DND-41 (cell line): ENCODE data around the gene TUBB3.

Experiments
- ATAC-seq: fragments of 200-7000 bp; cut with Tn5 transposase; 3 replicates; pipeline ENCODE4 v1.9.1; 2021; ENCODE audit warnings: low read depth; ENCODE audit not compliant: insufficient read depth
- DNase-seq: peaks from one replicate; pipeline ENCODE4 v3.0.0-alpha.2; 2020
- H2AFZ ChIP-seq: 2 replicates; pipeline ENCODE4 v1.6.0; 2012; ENCODE audit warnings: low read depth, low read length
- H3K27ac ChIP-seq: 2 replicates; pipeline ENCODE4 v1.5.1; 2012; ENCODE audit warnings: low read length, inconsistent platforms
- H3K27me3 ChIP-seq: fragments of 200-600 bp; sonication (generic); 2 replicates; pipeline ENCODE4 v1.6.0; 2012; ENCODE audit warnings: low read length, mild to moderate bottlenecking, inconsistent platforms; ENCODE audit not compliant: insufficient read depth, poor library complexity
- H3K36me3 ChIP-seq: 2 replicates; pipeline ENCODE4 v1.5.1; 2012; ENCODE audit warnings: low read length, inconsistent platforms; ENCODE audit not compliant: insufficient read depth
- H3K4me1 ChIP-seq: 2 replicates; pipeline ENCODE4 v1.5.1; 2012; ENCODE audit warnings: mild to moderate bottlenecking, low read length; ENCODE audit not compliant: insufficient read depth
- H3K4me2 ChIP-seq: 2 replicates; pipeline ENCODE4 v1.6.0; 2012; ENCODE audit warnings: mild to moderate bottlenecking, moderate library complexity, low read length, inconsistent platforms; ENCODE audit not compliant: insufficient read depth
- H3K4me3 ChIP-seq, 2 experiments: fragments of 200-600 bp in 1 of 2; shearing (Covaris generic) in 1 of 2; 2 replicates each; pipeline ENCODE4 v1.5.1; 2012 to 2016; ENCODE audit warnings: inconsistent platforms in 2 of 2, low read length in 2 of 2, mild to moderate bottlenecking in 2 of 2, low read depth in 1 of 2, moderate library complexity in 1 of 2
- H3K79me2 ChIP-seq: 2 replicates; pipeline ENCODE4 v1.6.0; 2012; ENCODE audit warnings: low read length, inconsistent platforms; ENCODE audit not compliant: insufficient read depth
- H3K9ac ChIP-seq: 2 replicates; pipeline ENCODE4 v1.6.0; 2012; ENCODE audit warnings: low read depth, mild to moderate bottlenecking, inconsistent platforms, low read length, moderate library complexity
- H3K9me3 ChIP-seq: 2 replicates; pipeline ENCODE4 v1.5.1; 2012; ENCODE audit warnings: low read length, moderate library complexity, mild to moderate bottlenecking, inconsistent platforms; ENCODE audit not compliant: insufficient read depth, severe bottlenecking
- H4K20me1 ChIP-seq: 2 replicates; pipeline ENCODE4 v1.6.0; 2012; ENCODE audit warnings: low read length; ENCODE audit not compliant: insufficient read depth
- CTCF ChIP-seq: IDR thresholded peaks from 2 replicates; pipeline ENCODE4 v1.5.1; 2012; ENCODE audit warnings: borderline replicate concordance, low read length, moderate library complexity, mild to moderate bottlenecking; ENCODE audit not compliant: poor library complexity, severe bottlenecking; ENCODE audit errors: extremely low read depth
- EZH2 ChIP-seq: IDR thresholded peaks from 3 replicates; pipeline ENCODE4 v1.6.1; 2012; ENCODE audit warnings: borderline replicate concordance, low read depth, mild to moderate bottlenecking, moderate library complexity, low read length, inconsistent platforms; ENCODE audit not compliant: severe bottlenecking

The TUBB3 gene

DNA sequence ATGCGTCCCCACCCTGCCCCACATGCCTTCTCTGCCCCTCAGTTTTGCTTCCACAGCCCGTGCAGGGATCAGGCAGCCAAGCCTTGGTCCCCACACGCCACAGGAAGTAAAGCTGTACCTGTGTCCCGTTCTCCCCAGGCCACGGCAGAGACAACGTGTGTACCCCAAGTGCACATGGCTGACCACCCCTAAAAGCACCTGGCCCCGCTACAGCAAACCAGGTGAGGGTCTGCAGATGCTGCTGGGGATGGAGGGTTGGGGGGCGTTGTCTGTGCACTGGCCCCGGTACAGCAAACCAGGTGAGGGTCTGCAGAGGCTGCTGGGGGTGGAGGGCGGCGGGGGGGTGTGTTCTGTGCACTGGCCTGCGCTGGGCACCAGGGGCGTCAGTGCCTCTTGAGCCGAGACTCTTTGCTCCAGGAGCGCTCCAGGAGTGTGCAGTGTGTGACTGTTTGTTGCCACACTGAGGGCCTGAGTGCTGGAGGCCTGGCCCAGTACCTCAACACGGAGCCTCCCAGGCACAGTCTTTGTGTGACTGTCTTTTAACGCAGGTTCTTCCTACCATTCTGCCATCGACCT is 31.0 kb upstream of the TUBB3 start:
- H3K4me2 ChIP-seq: no peak overlapping the region
- peaks cover 88% of the 10 kb centered on the region for H3K36me3 ChIP-seq
- no peaks in the 10 kb centered on the region for H3K27me3 ChIP-seq

GRCh38 chr16:89892635-89893034 is 30.5 kb upstream of the TUBB3 start:
- Histone ChIP-seq H4K20me1 (peaks cover 35% of the 10 kb centered on the region), H3K79me2 (peaks cover 8% of the 10 kb centered on the region), H3K27me3 (no peaks in the 10 kb centered on the region), H2AFZ (no peak overlapping the region), H3K9me3 (no peaks in the 10 kb centered on the region), H3K9ac (no peak overlapping the region), H3K4me1 (no peaks in the 10 kb centered on the region), H3K4me2 (no peak overlapping the region), H3K4me3 (no peak overlapping the region), H3K27ac (no peak overlapping the region), H3K36me3 (peaks cover 88% of the 10 kb centered on the region)
- no peak for DNase-seq
- TF ChIP-seq CTCF (no peak), EZH2 (no peak)
- ATAC-seq: no peak

More for the DNA sequence above, 31.0 kb upstream of the TUBB3 start:
- DNase-seq (no peak), ATAC-seq (no peak; the same call in 2 of the 3 replicates)
- Histone ChIP-seq H4K20me1 (peaks cover 35% of the 10 kb centered on the region), H3K27ac (no peak overlapping the region), H3K4me3 (no peak overlapping the region), H3K9me3 (no peaks in the 10 kb centered on the region), H3K79me2 (peaks cover 8% of the 10 kb centered on the region), H2AFZ (no peak overlapping the region), H3K9ac (no peak overlapping the region), H3K4me1 (no peaks in the 10 kb centered on the region)
- TF ChIP-seq EZH2 (no peak), CTCF (no peak)

DNA sequence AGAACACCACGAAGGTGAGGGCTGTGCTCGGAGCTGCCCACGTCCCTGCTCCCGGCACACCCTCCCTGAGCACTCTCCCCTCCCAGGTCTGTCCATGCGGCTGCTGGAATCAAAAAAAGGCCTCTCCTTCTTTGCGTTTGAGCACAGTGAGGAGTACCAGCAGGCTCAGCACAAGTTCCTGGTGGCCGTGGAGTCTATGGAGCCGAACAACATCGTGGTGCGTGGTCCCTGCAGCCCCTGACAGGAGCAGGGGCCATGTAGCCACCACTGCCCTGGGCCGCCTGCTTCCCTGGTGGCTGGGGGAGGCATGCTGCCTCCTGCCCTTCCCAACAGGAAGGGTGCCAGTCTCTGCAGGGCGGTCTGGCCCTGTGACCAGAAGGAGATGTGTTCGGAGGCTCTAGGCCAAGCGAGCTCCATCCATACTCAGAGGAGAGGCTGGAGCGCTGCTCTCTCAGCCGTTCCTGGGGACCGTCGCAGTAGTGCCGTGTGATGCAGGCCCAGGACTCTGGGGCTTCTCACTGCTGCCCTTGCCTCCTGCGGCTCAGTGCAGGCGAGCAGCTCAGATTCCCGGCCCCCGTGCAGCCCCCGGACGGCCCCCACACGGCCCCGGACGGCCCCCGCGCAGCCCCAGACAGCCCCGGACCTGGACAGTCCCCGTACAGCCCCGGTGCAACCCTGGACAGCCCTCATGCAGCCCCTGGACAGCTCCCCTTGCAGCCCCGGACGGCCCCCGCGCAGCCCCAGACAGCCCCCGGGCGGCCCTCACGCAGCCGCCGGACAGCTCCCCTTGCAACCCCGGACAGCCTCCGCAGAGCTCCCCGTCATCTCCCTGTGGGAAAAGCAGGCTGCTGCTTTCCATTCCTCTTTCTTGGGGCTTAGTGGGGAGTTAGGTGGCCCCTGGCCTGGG is 29.2 kb upstream of the TUBB3 start:
- Histone ChIP-seq H3K4me1 (no peaks in the 10 kb centered on the region), H3K4me2 (no peak overlapping the region), H3K9ac (no peak overlapping the region), H3K27ac (no peak overlapping the region), H3K36me3 (peaks cover 89% of the 10 kb centered on the region), H3K4me3 (no peak overlapping the region), H3K9me3 (no peaks in the 10 kb centered on the region), H3K27me3 (no peaks in the 10 kb centered on the region), H3K79me2 (peaks cover 8% of the 10 kb centered on the region), H4K20me1 (peaks cover 38% of the 10 kb centered on the region), H2AFZ (no peak overlapping the region)
- no peak for ATAC-seq
- no peak for TF ChIP-seq EZH2
- no peak for TF ChIP-seq CTCF
- DNase-seq: no peak
